Measurements from ENCODE around the gene PDGFRB. TPM values are rescaled to one million over a fixed set of nuclear protein-coding genes. Genes with fewer than 3 reads are reported as not detected.
A peak's percentile ranks its signal among the peaks of the same experiment; 100 is the strongest.

Gene PDGFRB
- total and polyA plus RNA-seq, 4 donors, result 33.6 to 215 (median 78.3) TPM

- H3K9ac ChIP-seq (ENCODE audit: insufficient read depth in 1 of 2, low read length in 2 of 2), result no peak overlapping the region
- peaks cover 0 to 69% (median 22%) of the 10 kb centered on the region in 5 donors for H3K4me1 ChIP-seq (ENCODE audit: control insufficient read depth in 5 of 5, insufficient read depth in 5 of 5, low read length in 5 of 5)
- peak overlapping the region in 1 of 2 donors; percentile 19 for H3K27ac ChIP-seq (ENCODE audit: low read depth in 1 of 2, low read length in 1 of 2)
- no peak overlapping the region for H3K4me3 ChIP-seq
- no peak for DNase-seq
- no peak for ATAC-seq (ENCODE audit: insufficient read depth, low FRiP score)
- H3K9me3 ChIP-seq (ENCODE audit: control insufficient read depth in 4 of 4, insufficient read depth in 3 of 4, low read length in 3 of 4), result no peaks in the 10 kb centered on the region
- no peak for TF ChIP-seq CTCF (IDR thresholded peaks at IDR 0.05; ENCODE audit: control extremely low read depth, extremely low read depth)
- peaks cover 0 to 16% (median 3%) of the 10 kb centered on the region in 4 donors for H3K36me3 ChIP-seq (ENCODE audit: control insufficient read depth in 4 of 4, insufficient read depth in 4 of 4, low read length in 4 of 4)
- no peaks in the 10 kb centered on the region for H3K27me3 ChIP-seq (ENCODE audit: control insufficient read depth in 3 of 3, insufficient read depth in 3 of 3, low read length in 2 of 3)
Measured at GRCh38 chr5:150149618-150150017, 6.0 kb downstream of the PDGFRB start.

- 84 to 91% methylated on average over 11 of the region's 11 CpGs for WGBS, 2 donors
- Histone ChIP-seq H3K36me3 (ENCODE audit: control insufficient read depth in 4 of 4, insufficient read depth in 4 of 4, low read length in 4 of 4) (peaks cover 0 to 13% (median under 1%) of the 10 kb centered on the region in 4 donors), H3K4me1 (ENCODE audit: control insufficient read depth in 5 of 5, insufficient read depth in 5 of 5, low read length in 5 of 5) (peaks cover 0 to 72% (median 17%) of the 10 kb centered on the region in 5 donors), H3K9me3 (ENCODE audit: control insufficient read depth in 4 of 4, insufficient read depth in 3 of 4, low read length in 3 of 4) (no peaks in the 10 kb centered on the region), H3K27ac (ENCODE audit: low read depth in 1 of 2, low read length in 1 of 2) (peak overlapping the region in 1 of 2 donors; percentile 49), H3K27me3 (ENCODE audit: control insufficient read depth in 3 of 3, insufficient read depth in 3 of 3, low read length in 2 of 3) (no peaks in the 10 kb centered on the region), H3K9ac (ENCODE audit: insufficient read depth in 1 of 2, low read length in 2 of 2) (no peak overlapping the region), H3K4me3 (no peak overlapping the region)
- no peak for TF ChIP-seq CTCF (IDR thresholded peaks at IDR 0.05; ENCODE audit: control extremely low read depth, extremely low read depth)
- ATAC-seq (ENCODE audit: insufficient read depth, low FRiP score) (no peak), DNase-seq (no peak)
Measured at GRCh38 chr5:150148117-150148927, 7.3 kb downstream of the PDGFRB start.

- Histone ChIP-seq H3K4me1 (ENCODE audit: control insufficient read depth in 5 of 5, insufficient read depth in 5 of 5, low read length in 5 of 5) (peaks cover 0 to 72% (median 11%) of the 10 kb centered on the region in 5 donors), H3K4me3 (no peak overlapping the region), H3K27ac (ENCODE audit: low read depth in 1 of 2, low read length in 1 of 2) (peak overlapping the region in 1 of 2 donors; percentile 28), H3K9me3 (ENCODE audit: control insufficient read depth in 4 of 4, insufficient read depth in 3 of 4, low read length in 3 of 4) (no peaks in the 10 kb centered on the region), H3K9ac (ENCODE audit: insufficient read depth in 1 of 2, low read length in 2 of 2) (peak overlapping the region in 1 of 2 donors; percentile 14), H3K36me3 (ENCODE audit: control insufficient read depth in 4 of 4, insufficient read depth in 4 of 4, low read length in 4 of 4) (peaks cover 0 to 13% (median 0%) of the 10 kb centered on the region in 4 donors), H3K27me3 (ENCODE audit: control insufficient read depth in 3 of 3, insufficient read depth in 3 of 3, low read length in 2 of 3) (no peaks in the 10 kb centered on the region)
- WGBS, 2 donors, result 79 to 88% methylated on average over 7 of the region's 7 CpGs
- DNase-seq (no peak), ATAC-seq (ENCODE audit: insufficient read depth, low FRiP score) (no peak)
- no peak for TF ChIP-seq CTCF (IDR thresholded peaks at IDR 0.05; ENCODE audit: control extremely low read depth, extremely low read depth)
Measured at GRCh38 chr5:150147670-150148069, 8.0 kb downstream of the PDGFRB start.

All from lung (tissue), 12 donors.